ENCODE results near the gene WDFY1.

Gene WDFY1

GRCh38 chr2:223970343-223971128, 25.4 kb upstream of the WDFY1 start:
- Histone ChIP-seq H4K20me1 (ENCODE audit: insufficient read depth, low read length) (no peaks in the 10 kb centered on the region), H3K4me3 (ENCODE audit: low read depth, low read length, poor library complexity, severe bottlenecking) (no peak overlapping the region), H3K9ac (ENCODE audit: low read length) (no peak overlapping the region), H3K4me1 (ENCODE audit: insufficient read depth, low read length, severe bottlenecking) (no peaks in the 10 kb centered on the region), H3K27me3 (ENCODE audit: insufficient read depth, low read length) (no peaks in the 10 kb centered on the region), H3K79me2 (ENCODE audit: insufficient read depth, low read length) (peaks cover under 1% of the 10 kb centered on the region; the same call in 1 of the 2 replicates), H2AFZ (ENCODE audit: low read length) (no peak overlapping the region), H3K4me2 (ENCODE audit: low read length) (no peak overlapping the region), H3K27ac (ENCODE audit: low read depth, low read length, poor library complexity, severe bottlenecking) (no peak overlapping the region), H3K9me3 (ENCODE audit: low read length) (no peaks in the 10 kb centered on the region), H3K36me3 (ENCODE audit: insufficient read depth, low read length) (peaks cover 29% of the 10 kb centered on the region), H3K9me2 (ENCODE audit: low read depth, low read length) (no peaks in the 10 kb centered on the region), H3F3A (ENCODE audit: insufficient read depth, low read length) (peaks cover 4% of the 10 kb centered on the region; the same call in 1 of the 2 replicates)
- TF ChIP-seq EZH2 (IDR thresholded peaks at IDR 0.05; ENCODE audit: borderline replicate concordance, low read length) = no peak
- peak; percentile 92 for TF ChIP-seq CTCF (IDR thresholded peaks at IDR 0.05; ENCODE audit: low read length)

- H3K9me2 ChIP-seq (ENCODE audit: low read depth, low read length) = no peaks in the 10 kb centered on the region
- no peaks in the 10 kb centered on the region for H3K27me3 ChIP-seq (ENCODE audit: insufficient read depth, low read length)
- H3K4me3 ChIP-seq (ENCODE audit: low read depth, low read length, poor library complexity, severe bottlenecking) = no peak overlapping the region
- peaks cover 4% of the 10 kb centered on the region; the same call in 1 of the 2 replicates for H3F3A ChIP-seq (ENCODE audit: insufficient read depth, low read length)
- no peak overlapping the region for H3K27ac ChIP-seq (ENCODE audit: low read depth, low read length, poor library complexity, severe bottlenecking)
- no peak overlapping the region for H3K4me2 ChIP-seq (ENCODE audit: low read length)
- H3K9ac ChIP-seq (ENCODE audit: low read length) = no peak overlapping the region
- peaks cover 7% of the 10 kb centered on the region; the same call in 1 of the 2 replicates for H3K79me2 ChIP-seq (ENCODE audit: insufficient read depth, low read length)
- H3K4me1 ChIP-seq (ENCODE audit: insufficient read depth, low read length, severe bottlenecking) = no peaks in the 10 kb centered on the region
- H3K36me3 ChIP-seq (ENCODE audit: insufficient read depth, low read length) = peaks cover 36% of the 10 kb centered on the region
- TF ChIP-seq CTCF (IDR thresholded peaks at IDR 0.05; ENCODE audit: low read length) (no peak), EZH2 (IDR thresholded peaks at IDR 0.05; ENCODE audit: borderline replicate concordance, low read length) (no peak)
- no peaks in the 10 kb centered on the region for H3K9me3 ChIP-seq (ENCODE audit: low read length)
- no peak overlapping the region for H2AFZ ChIP-seq (ENCODE audit: low read length)
- H4K20me1 ChIP-seq (ENCODE audit: insufficient read depth, low read length) = no peaks in the 10 kb centered on the region
Observed at GRCh38 chr2:223969856-223970255, 24.7 kb upstream of the WDFY1 start.

- peaks cover 41% of the 10 kb centered on the region for H3K36me3 ChIP-seq (ENCODE audit: insufficient read depth, low read length)
- H3K4me2 ChIP-seq (ENCODE audit: low read length) = no peak overlapping the region
- no peaks in the 10 kb centered on the region for H3K4me1 ChIP-seq (ENCODE audit: insufficient read depth, low read length, severe bottlenecking)
- H3K9me2 ChIP-seq (ENCODE audit: low read depth, low read length) = no peaks in the 10 kb centered on the region
- no peak overlapping the region for H3K4me3 ChIP-seq (ENCODE audit: low read depth, low read length, poor library complexity, severe bottlenecking)
- H3K27me3 ChIP-seq (ENCODE audit: insufficient read depth, low read length) = no peaks in the 10 kb centered on the region
- H3K27ac ChIP-seq (ENCODE audit: low read depth, low read length, poor library complexity, severe bottlenecking) = no peak overlapping the region
- H3K9ac ChIP-seq (ENCODE audit: low read length) = no peak overlapping the region
- H2AFZ ChIP-seq (ENCODE audit: low read length) = no peak overlapping the region
- no peak for TF ChIP-seq CTCF (IDR thresholded peaks at IDR 0.05; ENCODE audit: low read length)
- no peak for TF ChIP-seq EZH2 (IDR thresholded peaks at IDR 0.05; ENCODE audit: borderline replicate concordance, low read length)
- no peaks in the 10 kb centered on the region for H3K9me3 ChIP-seq (ENCODE audit: low read length)
- peaks cover 4% of the 10 kb centered on the region; the same call in 1 of the 2 replicates for H3F3A ChIP-seq (ENCODE audit: insufficient read depth, low read length)
- peaks cover 7% of the 10 kb centered on the region; the same call in 1 of the 2 replicates for H3K79me2 ChIP-seq (ENCODE audit: insufficient read depth, low read length)
- no peaks in the 10 kb centered on the region for H4K20me1 ChIP-seq (ENCODE audit: insufficient read depth, low read length)
Observed at GRCh38 chr2:223969315-223969714, 24.2 kb upstream of the WDFY1 start.
